GM18867 (cell line): Measurements from ENCODE around the gene ZSCAN22.

Source experiments
- ATAC-seq: cut with Tn5 transposase; IDR thresholded peaks from one replicate; pipeline ENCODE4 v1.9.1; 2021; ENCODE audit warnings: mild to moderate bottlenecking, moderate library complexity; ENCODE audit not compliant: unreplicated experiment

Gene ZSCAN22

GRCh38 chr19:58350871-58351557 lies 24.2 kb downstream of the ZSCAN22 start:
- no peak for ATAC-seq

DNA sequence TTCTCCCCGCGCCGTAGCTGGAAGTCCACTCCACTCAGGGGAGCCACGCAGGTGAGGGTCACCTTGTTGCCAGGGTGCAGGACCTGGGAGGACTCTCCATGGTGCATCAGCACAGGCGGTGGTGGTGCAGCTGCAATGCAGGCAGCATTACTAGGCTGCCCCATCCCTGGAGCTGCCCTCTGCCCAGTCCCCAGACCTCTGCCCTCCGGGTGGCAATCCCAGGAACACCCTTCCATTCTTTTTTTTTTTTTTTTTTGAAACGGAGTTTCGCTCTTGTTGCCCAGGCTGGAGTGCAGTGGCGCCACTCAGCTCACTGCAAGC lies 24.7 kb downstream of the ZSCAN22 start:
- no peak for ATAC-seq

- ATAC-seq = no peak
These were observed 25.4 kb downstream of the ZSCAN22 start for GRCh38 chr19:58351990-58352755.

GRCh38 chr19:58352760-58353671 lies 26.2 kb downstream of the ZSCAN22 start, which contains the start of gene A1BG:
A1BG (minus strand) TSS chr19:58353492; CDS start chr19:58353437, 55 bp downstream.
- no peak for ATAC-seq

DNA sequence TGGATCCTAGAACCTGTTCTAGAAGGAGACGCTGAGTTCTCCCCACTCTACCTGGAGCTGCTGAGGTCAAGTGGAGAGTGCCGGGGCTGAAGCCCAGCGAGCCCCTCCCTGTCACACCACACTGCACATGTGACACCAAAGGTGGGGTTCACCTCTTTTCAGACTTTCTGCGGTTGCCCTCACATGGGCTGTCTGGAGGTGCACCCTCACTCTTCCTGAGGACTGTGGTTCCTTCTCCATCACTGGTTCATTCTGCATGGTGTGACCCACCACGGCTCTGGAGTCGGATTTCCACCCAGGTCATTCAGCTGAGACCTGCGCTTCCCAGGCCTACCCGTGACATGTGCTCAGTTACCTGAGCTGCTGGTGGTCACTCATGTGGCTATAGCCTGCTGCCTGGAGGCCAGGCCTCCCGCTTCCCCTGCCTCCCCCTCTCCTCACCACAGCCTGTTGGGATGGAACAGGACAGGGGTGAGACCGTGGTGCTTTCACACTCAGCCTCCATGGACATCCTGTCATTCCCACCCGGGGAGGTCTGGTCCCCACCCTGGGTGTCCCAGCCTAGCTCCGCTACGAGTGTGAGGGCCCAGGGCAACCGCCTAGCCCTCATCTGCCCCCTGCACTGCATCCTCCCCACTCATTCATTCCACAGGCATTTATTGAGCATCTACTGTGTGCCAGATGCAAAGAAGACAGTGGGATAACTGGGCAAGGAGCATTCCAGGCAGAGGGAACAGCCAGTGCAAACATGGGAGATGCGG lies 27.1 kb downstream of the ZSCAN22 start:
- ATAC-seq = no peak

DNA sequence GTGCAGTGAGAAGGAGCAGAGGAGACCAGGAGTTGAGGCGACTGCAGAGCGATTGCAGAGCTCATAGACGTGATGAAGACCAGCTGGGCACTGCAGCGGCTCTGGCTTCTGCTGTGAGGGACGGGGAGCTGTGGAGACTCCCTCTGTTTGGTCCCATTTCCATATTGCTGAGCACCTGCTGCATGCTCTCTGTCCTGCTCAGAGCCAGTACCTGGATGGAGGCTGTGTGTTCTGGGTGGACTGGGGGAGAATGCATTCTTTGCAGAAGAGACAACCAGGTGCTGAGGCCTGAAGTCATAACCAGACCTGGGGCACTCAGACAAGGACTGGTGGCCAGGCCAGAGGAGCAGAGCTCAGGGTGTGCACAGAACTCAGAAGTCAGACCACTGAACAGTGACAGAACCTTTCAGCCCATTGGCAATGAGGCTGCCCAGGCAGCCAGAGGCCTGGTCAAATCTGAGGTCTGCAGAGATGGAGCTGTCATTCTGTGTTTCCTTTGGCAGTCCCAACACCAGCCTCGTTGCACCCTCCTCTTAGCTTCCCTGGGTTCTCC lies 27.8 kb downstream of the ZSCAN22 start:
- ATAC-seq = no peak

- no peak for ATAC-seq
These were observed 28.5 kb downstream of the ZSCAN22 start for GRCh38 chr19:58355215-58355796.

- no peak for ATAC-seq
These were observed 29.3 kb downstream of the ZSCAN22 start for GRCh38 chr19:58355908-58356765.

GRCh38 chr19:58356766-58357480 lies 30.1 kb downstream of the ZSCAN22 start:
- no peak for ATAC-seq

DNA sequence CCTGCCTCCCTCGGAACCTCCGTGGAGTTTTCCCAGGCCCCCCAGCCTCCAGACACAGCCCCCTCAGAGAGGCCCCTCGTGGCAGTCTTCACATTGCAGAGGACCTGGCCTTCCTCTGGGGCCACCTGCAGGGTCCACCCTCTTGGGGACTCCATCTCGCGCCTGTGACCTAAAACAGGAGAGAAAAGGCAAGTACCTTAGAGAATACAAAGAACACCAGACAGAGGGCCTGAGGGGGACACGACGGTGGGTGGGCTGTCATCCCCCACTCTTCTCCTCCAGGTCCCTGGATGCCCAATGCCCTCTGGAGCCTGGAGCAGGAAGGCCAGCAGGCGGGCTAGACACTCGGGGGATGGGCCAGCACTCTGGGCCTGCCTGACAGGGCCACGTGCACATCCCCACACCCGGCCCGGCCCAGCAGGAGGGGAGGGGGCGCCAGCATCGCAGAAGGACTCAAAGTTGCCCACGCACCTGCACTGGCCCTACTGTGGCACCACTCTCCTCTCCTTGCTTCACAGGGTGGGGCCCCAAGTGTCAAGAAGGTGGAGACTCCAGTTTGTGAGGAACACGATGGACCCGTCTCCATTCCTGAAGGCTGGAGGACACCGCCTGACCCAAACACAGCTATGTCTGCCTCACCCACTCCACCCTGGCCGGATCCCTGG lies 30.8 kb downstream of the ZSCAN22 start:
- ATAC-seq = no peak

DNA sequence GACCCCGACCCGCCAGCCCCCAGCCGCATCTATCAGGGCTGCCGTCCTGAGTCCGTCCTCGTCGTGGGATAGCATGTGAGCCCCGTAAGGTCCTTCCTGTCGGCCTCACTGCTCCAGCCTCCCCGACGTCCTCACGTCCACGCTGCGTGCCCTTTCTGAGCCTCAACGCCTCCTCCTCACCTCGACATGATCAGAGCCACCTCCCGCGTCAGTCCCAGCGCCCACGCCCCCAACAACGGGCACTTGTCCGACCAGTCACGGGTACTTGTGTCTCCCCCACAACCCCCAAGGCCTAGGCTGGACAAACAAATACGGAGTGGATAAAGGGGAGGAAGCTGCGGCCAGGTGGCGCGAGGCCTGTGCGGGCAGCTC lies 35.1 kb downstream of the ZSCAN22 start:
- peak; percentile 17 for ATAC-seq

- peak; percentile 91 for ATAC-seq
These were observed 35.6 kb downstream of the ZSCAN22 start, which contains the start of gene ZNF497 for GRCh38 chr19:58362272-58362994. ZNF497 (minus strand) TSS chr19:58362751; CDS start chr19:58357635, 5,116 bp downstream.

DNA sequence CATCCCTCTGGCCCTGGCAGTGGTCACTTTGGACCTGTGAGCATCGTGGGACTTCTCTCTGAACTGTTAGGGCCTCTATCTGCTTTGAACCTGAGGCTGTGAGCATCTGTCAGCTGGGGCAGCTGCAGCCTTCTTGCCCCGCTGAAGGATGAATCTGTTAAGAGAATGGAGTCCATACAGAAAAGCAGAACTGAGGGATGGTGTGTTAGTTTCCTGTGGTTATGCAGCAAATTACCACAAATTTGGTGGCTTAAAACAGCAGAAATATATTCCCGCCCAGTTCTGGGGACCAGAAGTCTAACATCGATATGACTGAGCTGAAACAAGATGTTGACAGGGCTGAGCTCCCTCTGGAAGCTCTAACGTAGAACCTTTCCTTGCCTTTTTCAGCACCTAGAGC lies 37.4 kb downstream of the ZSCAN22 start:
- no peak for ATAC-seq

GRCh38 chr19:58366585-58367430 lies 40.0 kb downstream of the ZSCAN22 start:
- no peak for ATAC-seq

- no peak for ATAC-seq
These were observed 41.1 kb downstream of the ZSCAN22 start for GRCh38 chr19:58367698-58368454.
